Gastrocnemius medialis (tissue), 4 donors: ENCODE measurements around the gene KLK13.

Experiments
- CTCF ChIP-seq, 5 experiments: fragments of 450-650 bp in 3 of 5; fragments of 200-600 bp in 2 of 5; sonication (generic) in 2 of 5; IDR thresholded peaks in 4 of 5; conservative IDR thresholded peaks in 1 of 5; 1 replicate in 4 of 5; 2 replicates in 1 of 5; pipeline ENCODE4 v1.5.1; 2016 to 2019; ENCODE audit warnings: antibody characterized with exemption in 5 of 5, mild to moderate bottlenecking in 3 of 5, moderate library complexity in 3 of 5
- POLR2A ChIP-seq, 2 donors: fragments of 450-650 bp; IDR thresholded peaks; one replicate each; pipeline ENCODE4 v1.6.1; 2017; ENCODE audit warnings: antibody characterized with exemption in 2 of 2, mild to moderate bottlenecking in 2 of 2, moderate library complexity in 2 of 2

- TF ChIP-seq POLR2A (IDR thresholded peaks at IDR 0.05) (no peak), CTCF (IDR thresholded peaks at IDR 0.05 in 4 of 5, conservative IDR thresholded peaks at IDR 0.05 in 1 of 5) (no peak)
Observed at GRCh38 chr19:51083783-51084182, 18.9 kb upstream of the KLK13 start.
